DOHH2 (cell line): Measurements from ENCODE around the gene SOX30.

Experiments
- EZH2phosphoT487 ChIP-seq: fragments of 200-600 bp; sonication (generic); IDR thresholded peaks from 2 replicates; pipeline ENCODE4 v1.6.1; 2017; ENCODE audit warnings: borderline replicate concordance, mild to moderate bottlenecking, antibody characterized with exemption, low read length, moderate library complexity, mixed read lengths
- TF ChIP-seq, protein P1 (sequence below): fragments of 200-600 bp; sonication (generic); IDR thresholded peaks from one replicate; pipeline ENCODE4 v1.5.1; 2014; ENCODE audit warnings: antibody characterized with exemption, mild to moderate bottlenecking, low read depth, low read length; ENCODE audit not compliant: poor library complexity, severe bottlenecking

DNA sequence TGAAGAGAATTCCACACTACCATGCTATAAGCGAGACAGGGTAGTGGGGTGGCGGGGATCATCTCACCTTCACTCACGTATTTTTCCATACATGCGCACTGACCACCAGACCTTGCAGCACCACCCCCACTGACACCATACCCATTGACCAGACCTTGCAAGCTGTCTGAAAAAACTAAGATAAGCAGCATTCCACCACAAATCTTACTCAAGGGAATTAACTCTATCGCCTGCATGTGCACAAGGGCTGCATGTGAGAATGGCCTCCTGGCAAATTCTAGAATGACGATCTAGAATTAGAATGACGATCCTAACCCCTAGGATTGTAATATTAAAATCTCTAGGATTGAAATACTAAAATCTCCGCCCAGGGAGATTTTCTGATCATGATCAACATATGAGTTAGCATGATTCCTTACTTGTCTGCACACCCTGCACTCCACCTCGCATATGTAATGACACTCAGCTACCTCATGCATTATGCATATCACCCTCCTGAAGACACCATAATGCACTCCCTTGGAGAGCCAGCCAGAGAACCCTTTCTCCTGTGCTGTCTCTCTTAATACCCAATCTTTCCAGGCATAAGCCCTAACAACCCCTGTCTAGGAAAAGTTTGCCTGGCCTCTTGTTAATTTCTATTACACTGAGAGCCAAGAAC, 11.7 kb downstream of the SOX30 start:
- TF ChIP-seq, protein P1, sequence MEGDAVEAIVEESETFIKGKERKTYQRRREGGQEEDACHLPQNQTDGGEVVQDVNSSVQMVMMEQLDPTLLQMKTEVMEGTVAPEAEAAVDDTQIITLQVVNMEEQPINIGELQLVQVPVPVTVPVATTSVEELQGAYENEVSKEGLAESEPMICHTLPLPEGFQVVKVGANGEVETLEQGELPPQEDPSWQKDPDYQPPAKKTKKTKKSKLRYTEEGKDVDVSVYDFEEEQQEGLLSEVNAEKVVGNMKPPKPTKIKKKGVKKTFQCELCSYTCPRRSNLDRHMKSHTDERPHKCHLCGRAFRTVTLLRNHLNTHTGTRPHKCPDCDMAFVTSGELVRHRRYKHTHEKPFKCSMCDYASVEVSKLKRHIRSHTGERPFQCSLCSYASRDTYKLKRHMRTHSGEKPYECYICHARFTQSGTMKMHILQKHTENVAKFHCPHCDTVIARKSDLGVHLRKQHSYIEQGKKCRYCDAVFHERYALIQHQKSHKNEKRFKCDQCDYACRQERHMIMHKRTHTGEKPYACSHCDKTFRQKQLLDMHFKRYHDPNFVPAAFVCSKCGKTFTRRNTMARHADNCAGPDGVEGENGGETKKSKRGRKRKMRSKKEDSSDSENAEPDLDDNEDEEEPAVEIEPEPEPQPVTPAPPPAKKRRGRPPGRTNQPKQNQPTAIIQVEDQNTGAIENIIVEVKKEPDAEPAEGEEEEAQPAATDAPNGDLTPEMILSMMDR = no peak
- TF ChIP-seq EZH2phosphoT487 = no peak
